Central memory CD8-positive, alpha-beta T cell (primary cell): Measurements from ENCODE around the gene MAP3K4.

ENCODE experiments used
- ATAC-seq: fragments of 150-1000 bp; cut with Tn5 transposase; replicated peaks from 2 replicates; pipeline ENCODE4 v1.10.0; 2022; ENCODE audit warnings: mild to moderate bottlenecking, moderate FRiP score, moderate number of reproducible peaks; ENCODE audit not compliant: poor library complexity, severe bottlenecking; ENCODE audit errors: extremely low read depth
- DNase-seq, 2 donors: peaks; one replicate each; pipeline ENCODE4 v3.0.0; 2021; ENCODE audit warnings: low spot score in 2 of 2
- H3K27ac Mint-ChIP-seq: one replicate; pipeline ENCODE4 v1.8.0; 2022; ENCODE audit warnings: low read depth, mild to moderate bottlenecking, moderate library complexity, mixed read lengths
- H3K27me3 Mint-ChIP-seq: one replicate; pipeline ENCODE4 v1.8.0; 2022; ENCODE audit warnings: mixed read lengths
- H3K36me3 Mint-ChIP-seq: one replicate; pipeline ENCODE4 v1.8.0; 2022; ENCODE audit warnings: mild to moderate bottlenecking, moderate library complexity, mixed read lengths; ENCODE audit not compliant: insufficient read depth
- H3K4me1 Mint-ChIP-seq: one replicate; pipeline ENCODE4 v1.8.0; 2022; ENCODE audit warnings: mixed read lengths
- H3K4me3 Mint-ChIP-seq: one replicate; pipeline ENCODE4 v1.8.0; 2022; ENCODE audit warnings: mild to moderate bottlenecking, moderate library complexity, mixed read lengths
- H3K9me3 Mint-ChIP-seq: one replicate; pipeline ENCODE4 v1.8.0; 2022; ENCODE audit warnings: mixed read lengths

The MAP3K4 gene

DNA sequence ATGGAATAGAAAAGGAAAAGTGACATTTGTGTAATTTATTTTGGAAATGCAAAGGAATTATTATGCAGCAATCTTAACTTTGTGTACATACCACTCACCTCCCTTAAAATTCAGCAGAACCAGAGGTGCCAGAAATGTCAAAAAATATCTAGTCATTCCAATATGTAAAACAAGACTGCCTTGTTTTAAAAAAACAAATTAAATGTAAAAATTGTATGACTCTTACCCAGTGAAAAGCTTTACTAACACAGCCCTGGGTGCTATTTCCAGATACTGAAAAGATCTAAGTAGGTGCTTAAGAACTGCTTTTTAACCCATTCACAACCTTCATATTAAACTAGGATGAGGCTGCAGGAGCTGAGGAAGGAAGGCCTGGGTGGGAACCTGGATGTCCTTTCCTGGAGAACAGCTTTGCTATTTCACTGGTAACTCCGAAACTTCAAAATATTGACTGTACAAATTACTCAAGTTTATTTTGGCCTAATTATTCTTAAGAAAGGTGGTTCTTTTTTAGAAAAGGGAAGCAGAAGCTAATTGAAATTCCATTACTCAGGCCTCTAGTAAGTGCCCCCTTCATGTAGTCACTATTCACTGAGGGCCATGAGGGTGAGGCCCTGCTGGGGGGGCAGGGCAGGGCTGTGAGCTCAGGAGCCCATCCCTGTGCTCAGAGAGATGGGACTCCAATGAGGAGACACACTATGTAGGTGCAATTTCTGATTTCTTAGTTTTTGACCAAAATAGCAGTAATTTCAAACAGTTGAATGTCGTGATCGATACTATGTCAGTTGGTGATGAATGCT lies 139.6 kb downstream of the MAP3K4 start:
- Mint-ChIP-seq H3K27me3 (no peaks in the 10 kb centered on the region), H3K4me3 (no peak overlapping the region), H3K4me1 (peaks cover 9% of the 10 kb centered on the region), H3K36me3 (peaks cover 1% of the 10 kb centered on the region), H3K27ac (no peak overlapping the region), H3K9me3 (no peaks in the 10 kb centered on the region)
- ATAC-seq (no peak), DNase-seq (no peak)

DNA sequence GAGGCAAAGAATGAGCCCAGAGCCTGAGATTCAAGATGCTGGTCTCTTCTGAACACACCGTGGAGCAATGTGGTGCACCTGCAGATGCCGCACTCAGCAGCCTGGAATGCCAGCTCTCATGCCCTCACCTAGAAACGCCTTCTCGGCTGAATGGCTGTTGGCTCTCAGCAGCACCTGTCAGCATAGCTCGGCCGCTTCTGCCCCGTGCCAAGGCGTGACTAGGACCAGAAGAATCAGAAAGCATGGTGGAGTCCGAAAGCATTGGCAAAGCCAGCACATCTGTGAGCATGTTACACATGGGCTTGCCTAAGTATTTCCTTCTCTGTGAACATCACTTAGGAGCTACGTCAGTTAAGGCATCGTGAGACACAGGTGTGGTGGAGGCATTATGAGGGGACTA lies 140.8 kb downstream of the MAP3K4 start:
- H3K27ac Mint-ChIP-seq = no peak overlapping the region
- H3K36me3 Mint-ChIP-seq = peaks cover 1% of the 10 kb centered on the region
- H3K4me1 Mint-ChIP-seq = peaks cover 6% of the 10 kb centered on the region
- no peak for ATAC-seq
- no peaks in the 10 kb centered on the region for H3K27me3 Mint-ChIP-seq
- H3K4me3 Mint-ChIP-seq = no peak overlapping the region
- no peaks in the 10 kb centered on the region for H3K9me3 Mint-ChIP-seq
- no peak for DNase-seq

DNA sequence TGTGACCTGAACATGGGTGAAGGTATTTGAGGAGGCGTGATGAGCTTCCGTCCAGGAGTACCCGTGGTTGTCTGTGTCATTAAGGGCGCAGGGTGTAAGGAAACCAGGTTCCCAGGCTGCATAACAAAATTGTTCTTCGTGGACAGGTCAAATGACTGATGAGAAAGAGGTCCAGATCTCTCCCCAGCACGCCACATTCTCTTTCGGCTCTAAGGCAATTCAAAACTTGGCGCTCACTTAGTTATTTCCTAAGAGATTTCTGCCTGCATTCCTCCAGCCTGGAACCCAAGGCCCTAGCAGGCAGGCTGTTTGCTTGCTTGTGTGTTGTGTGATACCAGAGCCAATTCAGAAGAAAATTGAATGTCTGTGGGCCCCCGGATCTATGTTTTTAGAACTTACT lies 142.4 kb downstream of the MAP3K4 start:
- H3K27me3 Mint-ChIP-seq = no peaks in the 10 kb centered on the region
- DNase-seq (peak in 1 of 2 donors; percentile 8), ATAC-seq (no peak)
- H3K36me3 Mint-ChIP-seq = peaks cover 2% of the 10 kb centered on the region
- H3K27ac Mint-ChIP-seq = no peak overlapping the region
- no peak overlapping the region for H3K4me3 Mint-ChIP-seq
- H3K4me1 Mint-ChIP-seq = peaks cover 5% of the 10 kb centered on the region
- H3K9me3 Mint-ChIP-seq = no peaks in the 10 kb centered on the region

DNA sequence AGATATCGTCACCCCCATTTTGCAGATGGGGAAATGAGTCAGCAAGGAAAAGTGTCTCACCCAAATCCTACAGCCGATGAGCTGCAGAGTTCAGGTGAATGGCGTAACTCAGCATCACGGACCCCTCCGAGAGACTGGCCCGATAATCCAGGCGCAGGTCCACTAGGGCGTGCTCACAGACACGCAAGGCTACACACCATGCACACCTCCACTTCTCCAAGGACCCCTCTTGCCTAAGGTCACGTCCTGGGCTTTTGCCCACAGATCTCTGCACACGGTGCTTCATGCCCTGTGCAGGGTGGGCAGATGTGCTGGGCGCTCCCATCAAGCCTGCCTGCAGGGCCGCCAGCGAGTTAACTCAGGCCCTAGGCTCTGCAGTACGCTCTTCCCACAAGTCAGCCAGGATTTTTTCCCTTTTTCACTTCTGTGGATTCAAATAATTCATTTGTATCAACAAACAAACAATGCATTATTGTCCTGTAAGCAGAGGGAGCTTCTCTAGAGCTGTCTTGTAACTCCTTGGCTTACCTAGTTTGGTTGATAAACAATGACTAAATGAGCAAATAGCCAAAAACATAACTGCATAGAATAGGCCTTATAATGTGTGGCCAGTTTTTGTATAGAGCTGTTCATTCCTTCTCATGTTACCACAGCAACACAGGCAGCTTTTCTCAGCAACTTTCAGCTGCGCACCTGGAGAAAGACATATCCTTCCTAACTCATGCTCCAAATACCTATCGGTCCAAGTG lies 143.2 kb downstream of the MAP3K4 start:
- Mint-ChIP-seq H3K4me3 (no peak overlapping the region), H3K9me3 (no peaks in the 10 kb centered on the region), H3K4me1 (peaks cover 5% of the 10 kb centered on the region), H3K27me3 (no peaks in the 10 kb centered on the region), H3K36me3 (peaks cover 2% of the 10 kb centered on the region), H3K27ac (no peak overlapping the region)
- DNase-seq (no peak), ATAC-seq (no peak)

DNA sequence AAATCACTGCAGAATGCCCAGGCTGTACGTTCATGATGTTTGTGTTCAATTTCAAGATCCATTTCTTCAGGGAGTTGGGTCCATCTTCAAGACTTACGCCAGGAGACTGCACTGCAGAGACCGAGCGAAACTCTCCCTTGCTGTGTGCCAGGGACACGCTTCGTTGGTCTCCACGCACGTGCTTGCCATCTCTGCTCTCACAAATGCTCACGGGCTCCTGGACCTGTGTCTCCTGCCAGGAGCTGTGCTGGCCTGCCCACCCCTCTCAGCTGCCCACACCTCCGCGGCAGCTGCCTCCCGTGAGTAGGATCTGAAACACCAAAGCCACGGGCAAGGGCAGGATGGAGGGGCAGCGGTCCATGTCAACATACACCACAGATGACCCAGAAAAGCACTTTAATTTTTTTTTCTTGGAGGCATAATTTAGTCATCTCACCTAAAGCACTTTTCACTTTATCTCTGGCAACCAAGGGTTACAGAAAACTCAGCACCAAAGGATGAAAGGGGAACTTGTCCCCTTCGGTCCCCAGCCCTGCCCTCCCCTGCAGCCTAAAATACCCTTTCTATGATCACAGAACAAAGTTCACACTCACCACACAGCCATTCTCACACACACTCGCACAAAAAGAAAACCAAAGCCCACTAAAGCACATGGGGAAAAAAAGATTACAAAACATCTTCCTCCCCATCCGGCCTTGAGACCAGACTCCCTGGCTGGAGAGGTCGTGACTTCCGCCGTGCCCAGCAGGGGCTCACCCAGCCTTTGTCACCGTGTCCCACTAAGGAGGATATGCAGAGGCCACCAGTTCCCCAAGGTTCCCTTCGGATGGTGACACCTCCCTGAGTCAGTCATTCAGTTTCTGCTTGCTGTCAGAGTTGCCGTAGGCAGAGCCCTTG lies 144.4 kb downstream of the MAP3K4 start:
- H3K36me3 Mint-ChIP-seq = peaks cover 4% of the 10 kb centered on the region
- ATAC-seq = no peak
- no peak overlapping the region for H3K4me3 Mint-ChIP-seq
- peak in 1 of 2 donors; percentile 3 for DNase-seq
- H3K27me3 Mint-ChIP-seq = no peaks in the 10 kb centered on the region
- H3K27ac Mint-ChIP-seq = no peak overlapping the region
- H3K9me3 Mint-ChIP-seq = no peaks in the 10 kb centered on the region
- H3K4me1 Mint-ChIP-seq = no peaks in the 10 kb centered on the region

DNA sequence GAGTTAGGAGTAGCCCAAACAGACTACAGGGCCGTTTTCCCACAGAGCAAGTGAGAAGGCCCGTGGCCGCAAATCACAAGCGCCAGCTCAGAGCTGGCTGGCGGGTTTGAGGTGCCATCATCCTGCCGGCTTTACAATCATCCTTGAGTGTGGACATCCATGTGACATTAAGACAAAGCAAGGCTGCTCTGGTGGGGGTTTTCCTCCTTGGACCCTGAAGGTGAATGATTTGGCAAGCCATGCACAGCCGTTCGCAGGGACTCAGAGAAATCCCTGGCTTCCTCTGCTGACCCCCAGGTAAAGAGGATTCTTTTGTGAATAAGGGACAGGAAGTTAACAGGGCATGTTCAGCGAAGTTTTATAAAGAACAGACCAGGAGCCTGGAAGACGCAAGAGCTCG lies 145.1 kb downstream of the MAP3K4 start:
- no peaks in the 10 kb centered on the region for H3K9me3 Mint-ChIP-seq

DNA sequence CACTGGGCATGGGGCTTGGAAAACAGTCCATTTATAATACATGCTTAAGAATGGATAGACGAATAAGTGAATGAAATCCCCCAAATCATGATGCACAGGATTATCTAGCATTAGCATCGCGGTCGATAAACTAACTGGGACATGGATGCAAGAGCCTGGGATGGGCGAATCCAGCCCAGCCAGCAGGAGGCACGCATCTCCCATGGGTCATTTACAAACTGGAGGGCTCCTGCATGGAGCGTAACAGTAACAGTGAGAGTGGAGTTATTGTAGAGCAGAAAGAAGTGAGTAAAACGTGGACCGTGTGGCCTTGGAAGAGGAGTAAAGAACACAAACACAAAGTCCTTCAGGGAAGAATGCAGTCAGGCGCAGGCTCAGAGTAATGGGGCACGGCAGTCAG lies 145.8 kb downstream of the MAP3K4 start:
- no peak for ATAC-seq
- H3K27ac Mint-ChIP-seq = no peak overlapping the region
- DNase-seq = peak in 1 of 2 donors; percentile 3
- H3K4me1 Mint-ChIP-seq = no peaks in the 10 kb centered on the region
- H3K9me3 Mint-ChIP-seq = no peaks in the 10 kb centered on the region
- H3K4me3 Mint-ChIP-seq = no peak overlapping the region
- H3K27me3 Mint-ChIP-seq = no peaks in the 10 kb centered on the region
- H3K36me3 Mint-ChIP-seq = peaks cover 6% of the 10 kb centered on the region

More for the DNA sequence above, 145.1 kb downstream of the MAP3K4 start:
- H3K36me3 Mint-ChIP-seq = peaks cover 5% of the 10 kb centered on the region
- ATAC-seq (no peak), DNase-seq (peak in 1 of 2 donors; percentile 2)
- no peaks in the 10 kb centered on the region for H3K27me3 Mint-ChIP-seq
- H3K4me3 Mint-ChIP-seq = no peak overlapping the region
- no peak overlapping the region for H3K27ac Mint-ChIP-seq
- H3K4me1 Mint-ChIP-seq = no peaks in the 10 kb centered on the region

DNA sequence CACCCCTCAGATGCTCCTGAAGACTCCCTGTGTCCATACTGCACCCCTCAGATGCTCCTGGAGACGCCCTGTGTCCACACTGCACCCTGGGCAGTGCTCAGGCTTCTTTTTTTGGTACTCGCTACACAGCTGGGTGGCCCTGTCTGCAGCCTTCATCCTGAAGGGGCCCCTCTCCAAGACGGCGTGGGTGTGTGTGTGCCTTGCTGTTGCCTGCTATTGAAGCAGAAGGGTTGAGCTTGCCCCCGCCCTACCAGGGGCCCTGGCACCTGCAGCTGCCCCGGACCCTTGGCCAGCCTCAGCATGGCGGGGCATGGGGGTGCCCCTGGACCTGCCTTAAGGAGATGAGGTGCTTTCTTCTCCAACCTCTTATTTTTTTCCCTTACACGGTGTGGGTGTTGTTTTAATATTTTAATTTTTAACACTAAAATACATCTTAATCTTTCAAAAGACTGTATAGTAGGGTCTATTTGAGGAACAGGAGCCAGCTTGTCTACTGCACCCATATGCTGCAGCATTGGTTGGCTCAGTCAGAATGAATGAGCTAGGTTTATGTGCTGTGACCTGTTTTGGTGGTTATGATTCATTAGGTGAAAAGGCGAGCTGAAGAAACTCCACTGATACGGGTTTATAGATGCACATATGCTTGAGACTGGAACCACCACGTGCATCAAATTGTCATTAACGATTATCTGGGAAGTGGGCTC lies 146.4 kb downstream of the MAP3K4 start:
- peak in 1 of 2 donors; percentile 8 for DNase-seq
- H3K27ac Mint-ChIP-seq = no peak overlapping the region

DNA sequence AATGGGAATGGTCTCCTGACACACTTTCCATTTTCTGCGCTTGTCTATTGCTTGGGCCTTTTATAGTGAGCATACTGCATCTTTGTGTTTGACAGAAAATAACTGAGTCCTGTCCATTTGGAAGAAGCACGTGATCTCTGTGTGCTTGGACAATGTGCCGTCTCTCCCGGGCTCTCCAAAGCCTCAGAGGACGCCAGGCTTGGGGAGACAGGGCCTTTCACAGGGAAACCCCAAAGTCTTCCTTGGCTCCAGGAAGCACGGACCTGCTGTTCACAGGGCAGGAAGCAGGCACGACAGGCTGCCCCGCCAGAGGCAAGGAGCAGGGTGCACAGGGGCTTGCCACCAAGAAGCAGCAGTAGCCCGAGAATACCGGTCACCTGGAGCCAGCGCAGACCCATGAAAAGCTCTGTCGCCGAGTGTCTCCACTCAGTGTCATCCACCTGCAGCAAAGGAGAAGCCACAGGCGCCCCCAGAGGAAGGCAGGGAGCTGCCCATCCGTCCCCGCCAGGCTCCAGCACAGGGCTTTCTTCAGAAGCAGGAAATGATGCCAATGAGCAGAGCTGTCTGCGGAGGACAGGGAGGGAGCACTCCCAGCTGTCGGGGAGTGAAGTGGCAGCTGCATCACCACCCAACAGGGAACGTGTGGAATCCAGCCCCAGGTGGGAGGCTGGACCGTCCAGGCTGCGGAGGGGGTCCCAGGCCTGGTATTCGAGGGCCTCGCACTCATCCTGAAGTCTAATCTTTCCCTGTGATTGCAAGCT lies 147.2 kb downstream of the MAP3K4 start:
- no peaks in the 10 kb centered on the region for H3K9me3 Mint-ChIP-seq
- H3K4me3 Mint-ChIP-seq = no peak overlapping the region
- H3K27me3 Mint-ChIP-seq = no peaks in the 10 kb centered on the region
- peaks cover 6% of the 10 kb centered on the region for H3K36me3 Mint-ChIP-seq
- H3K4me1 Mint-ChIP-seq = no peaks in the 10 kb centered on the region
- DNase-seq (peak in 1 of 2 donors; percentile 7), ATAC-seq (no peak)
- peak overlapping the region; percentile 4 for H3K27ac Mint-ChIP-seq

More for the DNA sequence above, 146.4 kb downstream of the MAP3K4 start:
- Mint-ChIP-seq H3K4me1 (no peaks in the 10 kb centered on the region), H3K27me3 (no peaks in the 10 kb centered on the region), H3K4me3 (no peak overlapping the region), H3K9me3 (no peaks in the 10 kb centered on the region), H3K36me3 (peaks cover 6% of the 10 kb centered on the region)
- ATAC-seq = no peak

DNA sequence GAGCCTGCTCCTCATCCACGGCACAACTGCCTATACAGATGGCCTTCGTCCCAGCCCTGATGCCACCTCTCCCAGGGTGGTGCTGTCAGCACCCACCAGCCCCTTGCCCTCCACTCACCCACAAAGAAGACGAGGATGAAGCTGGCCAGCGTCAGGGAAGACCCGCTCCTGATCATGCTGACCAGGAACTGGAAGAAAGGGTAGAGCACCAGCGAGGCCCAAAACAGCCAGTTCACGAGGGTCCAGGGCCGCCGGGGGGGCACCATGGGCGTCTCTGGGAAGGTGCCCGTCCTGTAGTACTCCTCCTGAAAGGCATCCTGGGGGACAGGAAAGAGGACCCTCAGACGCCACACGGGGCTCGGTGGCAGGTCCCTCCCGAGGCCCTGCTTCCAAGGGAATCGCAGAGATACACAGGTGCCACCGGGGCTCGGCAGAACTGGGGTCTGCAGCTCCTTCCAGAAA lies 147.8 kb downstream of the MAP3K4 start:
- Mint-ChIP-seq H3K27me3 (no peaks in the 10 kb centered on the region), H3K4me3 (no peak overlapping the region), H3K4me1 (no peaks in the 10 kb centered on the region), H3K36me3 (peaks cover 6% of the 10 kb centered on the region), H3K27ac (peak overlapping the region; percentile 4), H3K9me3 (no peaks in the 10 kb centered on the region)
- ATAC-seq = no peak
- DNase-seq = no peak

DNA sequence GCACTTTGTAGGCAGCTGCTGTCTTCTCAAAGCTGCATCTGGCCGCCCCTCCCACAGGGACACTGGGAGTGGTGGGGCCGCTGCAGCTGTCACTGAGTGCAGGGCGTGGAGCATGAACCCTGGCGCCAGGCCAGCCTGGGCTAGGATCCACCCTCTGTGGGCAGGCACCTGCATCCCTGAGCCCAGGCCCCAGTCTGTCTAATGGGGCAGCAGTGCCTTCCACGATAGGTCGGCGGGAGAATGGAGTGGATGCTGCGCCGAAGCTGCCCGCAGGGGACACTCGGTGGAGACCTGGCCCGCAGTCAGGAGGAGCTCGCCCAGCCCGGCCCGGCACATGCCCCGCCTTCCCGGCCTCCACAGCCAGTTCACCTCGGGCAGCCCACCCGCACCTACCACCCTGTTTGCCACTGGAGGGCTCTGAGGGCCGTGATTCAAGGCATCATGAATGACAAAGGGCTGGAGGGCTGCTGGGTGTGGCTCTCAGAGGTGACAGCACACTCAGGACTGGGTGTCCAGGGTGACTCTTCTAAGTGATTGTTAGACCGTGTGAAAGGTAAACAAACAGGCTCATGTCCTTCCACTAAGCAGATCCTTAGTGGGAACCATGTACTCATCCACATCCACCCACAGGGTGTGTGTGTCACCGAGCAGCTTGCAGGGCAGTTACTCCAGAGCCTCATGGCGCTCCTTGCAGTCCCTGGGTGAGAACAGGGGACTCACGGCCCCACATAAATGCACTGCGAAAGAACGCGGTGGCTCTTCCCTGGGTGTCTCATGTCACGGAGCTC lies 148.4 kb downstream of the MAP3K4 start:
- Mint-ChIP-seq H3K4me3 (no peak overlapping the region), H3K9me3 (no peaks in the 10 kb centered on the region), H3K27ac (peak overlapping the region; percentile 38), H3K36me3 (peaks cover 6% of the 10 kb centered on the region), H3K27me3 (no peaks in the 10 kb centered on the region), H3K4me1 (no peaks in the 10 kb centered on the region)
- ATAC-seq (no peak), DNase-seq (no peak)
